HepG2 (cell line): Measurements from ENCODE around the gene FAM222A. TPM values are rescaled to one million over a fixed set of nuclear protein-coding genes. Genes with fewer than 3 reads are reported as not detected.

Experiments used
- FOXA3 ChIP-seq: IDR thresholded peaks from 2 replicates; pipeline ENCODE4 v1.6.1; 2016; ENCODE audit warnings: missing genetic modification reagents, missing compliant biosample characterization
- HIVEP1 ChIP-seq: sonication (generic); formaldehyde crosslinking; IDR thresholded peaks from 2 replicates; pipeline ENCODE4 v1.4.0; 2020; ENCODE audit warnings: mild to moderate bottlenecking, missing genetic modification reagents
- HMG20A ChIP-seq: IDR thresholded peaks from 2 replicates; pipeline ENCODE4 v1.6.1; 2016; ENCODE audit warnings: borderline replicate concordance
- HNF4A ChIP-seq: sonication (generic); formaldehyde crosslinking; IDR thresholded peaks from 2 replicates; pipeline ENCODE4 v1.4.0; 2020; ENCODE audit warnings: missing genetic modification reagents
- ISL2 ChIP-seq: sonication (generic); formaldehyde crosslinking; IDR thresholded peaks from 2 replicates; pipeline ENCODE4 v1.5.0; 2020; ENCODE audit warnings: missing genetic modification reagents
- JDP2 ChIP-seq: sonication (generic); formaldehyde crosslinking; IDR thresholded peaks from 2 replicates; pipeline ENCODE4 v1.8.1; 2022; ENCODE audit warnings: missing genetic modification reagents, borderline replicate concordance
- JUNB ChIP-seq: sonication (generic); formaldehyde crosslinking; IDR thresholded peaks from 2 replicates; pipeline ENCODE4 v1.8.0; 2022; ENCODE audit warnings: missing genetic modification reagents, mild to moderate bottlenecking, borderline replicate concordance
- MNT ChIP-seq: fragments of 450-650 bp; IDR thresholded peaks from 2 replicates; pipeline ENCODE4 v1.6.1; 2016
- PAX8 ChIP-seq: sonication (generic); formaldehyde crosslinking; IDR thresholded peaks from 2 replicates; pipeline ENCODE4 v1.8.0; 2022; ENCODE audit warnings: mild to moderate bottlenecking, missing genetic modification reagents, borderline replicate concordance
- PRDM15 ChIP-seq: sonication (generic); formaldehyde crosslinking; IDR thresholded peaks from 2 replicates; pipeline ENCODE4 v1.4.0; 2020; ENCODE audit warnings: missing genetic modification reagents
- RBAK ChIP-seq: sonication (generic); formaldehyde crosslinking; IDR thresholded peaks from 2 replicates; pipeline ENCODE4 v1.5.1; 2020; ENCODE audit warnings: mild to moderate bottlenecking, missing genetic modification reagents
- SIX4 ChIP-seq: sonication (generic); formaldehyde crosslinking; IDR thresholded peaks from 2 replicates; pipeline ENCODE4 v1.4.0; 2020; ENCODE audit warnings: missing genetic modification reagents
- THAP11 ChIP-seq: IDR thresholded peaks from 2 replicates; pipeline ENCODE4 v1.6.1; 2016; ENCODE audit warnings: missing biosample characterization, missing genetic modification reagents
- ZBTB1 ChIP-seq: sonication (generic); formaldehyde crosslinking; IDR thresholded peaks from 2 replicates; pipeline ENCODE4 v1.4.0; 2020; ENCODE audit warnings: missing genetic modification reagents, borderline replicate concordance
- ZC3H13 ChIP-seq: sonication (generic); formaldehyde crosslinking; IDR thresholded peaks from 2 replicates; pipeline ENCODE4 v1.8.1; 2023; ENCODE audit warnings: mild to moderate bottlenecking, missing genetic modification reagents, moderate library complexity
- ZFP41 ChIP-seq: sonication (generic); formaldehyde crosslinking; IDR thresholded peaks from 2 replicates; pipeline ENCODE4 v1.4.0; 2020; ENCODE audit warnings: mild to moderate bottlenecking, missing genetic modification reagents, borderline replicate concordance
- ZNF431 ChIP-seq: sonication (generic); formaldehyde crosslinking; IDR thresholded peaks from 2 replicates; pipeline ENCODE4 v1.9.0; 2022; ENCODE audit warnings: missing genetic modification reagents, low read depth, mild to moderate bottlenecking, borderline replicate concordance
- ZNF547 ChIP-seq: sonication (generic); formaldehyde crosslinking; IDR thresholded peaks from 2 replicates; pipeline ENCODE4 v1.5.1; 2020; ENCODE audit warnings: mild to moderate bottlenecking, missing genetic modification reagents
- ZNF746 ChIP-seq: sonication (generic); formaldehyde crosslinking; IDR thresholded peaks from 2 replicates; pipeline ENCODE4 v1.8.0; 2022; ENCODE audit warnings: mild to moderate bottlenecking, missing genetic modification reagents
- polyA plus RNA-seq, 8 experiments: library from polyadenylated mRNA; depleted of rRNA in 3 of 8; stranded (reverse) in 7 of 8; unstranded in 1 of 8; fragments of >200 nt; fragmentation: Illumina TruSeq in 4 of 8; extraction: Trizol in 4 of 8; gene quantifications; 2 replicates each; pipeline versions ENCODE4 v1.2.1 to v1.2.3, GENCODE V29; 2011 to 2016; ENCODE audit warnings: low read depth in 4 of 8, missing spikeins in 1 of 8, mixed read lengths in 1 of 8; ENCODE audit not compliant: insufficient read depth in 1 of 8
- total RNA-seq, 5 experiments: library from RNA; depleted of rRNA; stranded (reverse); fragments of >200 nt; fragmentation: Illumina TruSeq; extraction: Trizol; gene quantifications; 2 replicates each; pipeline ENCODE4 v1.2.3, GENCODE V29; 2016; ENCODE audit warnings: low read depth in 1 of 5
- TF ChIP-seq, protein P1 (sequence below): sonication (generic); formaldehyde crosslinking; IDR thresholded peaks from 2 replicates; pipeline ENCODE4 v1.9.0; 2022; ENCODE audit warnings: missing genetic modification reagents, mild to moderate bottlenecking, borderline replicate concordance
- TF ChIP-seq, protein P2 (sequence below): sonication (generic); formaldehyde crosslinking; IDR thresholded peaks from 2 replicates; pipeline ENCODE4 v1.4.0; 2020; ENCODE audit warnings: missing genetic modification reagents
- TF ChIP-seq, protein P3 (sequence below): sonication (generic); formaldehyde crosslinking; IDR thresholded peaks from 2 replicates; pipeline ENCODE4 v1.5.0; 2020; ENCODE audit warnings: mild to moderate bottlenecking, low read depth, missing genetic modification reagents, borderline replicate concordance

The FAM222A gene
- total and polyA plus RNA-seq, 2 of the 13 experiments (the other 11 are each of a cell fraction or from before 2014, with no cell fraction given): 2.7 to 9.6 TPM

GRCh38 chr12:109711596-109712461, 1.8 kb upstream of the FAM222A start (continued):
- TF ChIP-seq, protein P1, sequence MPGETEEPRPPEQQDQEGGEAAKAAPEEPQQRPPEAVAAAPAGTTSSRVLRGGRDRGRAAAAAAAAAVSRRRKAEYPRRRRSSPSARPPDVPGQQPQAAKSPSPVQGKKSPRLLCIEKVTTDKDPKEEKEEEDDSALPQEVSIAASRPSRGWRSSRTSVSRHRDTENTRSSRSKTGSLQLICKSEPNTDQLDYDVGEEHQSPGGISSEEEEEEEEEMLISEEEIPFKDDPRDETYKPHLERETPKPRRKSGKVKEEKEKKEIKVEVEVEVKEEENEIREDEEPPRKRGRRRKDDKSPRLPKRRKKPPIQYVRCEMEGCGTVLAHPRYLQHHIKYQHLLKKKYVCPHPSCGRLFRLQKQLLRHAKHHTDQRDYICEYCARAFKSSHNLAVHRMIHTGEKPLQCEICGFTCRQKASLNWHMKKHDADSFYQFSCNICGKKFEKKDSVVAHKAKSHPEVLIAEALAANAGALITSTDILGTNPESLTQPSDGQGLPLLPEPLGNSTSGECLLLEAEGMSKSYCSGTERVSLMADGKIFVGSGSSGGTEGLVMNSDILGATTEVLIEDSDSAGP (CRISPR knock-in tag): no peak; the same call in 1 of the 2 replicates
- no peak for TF ChIP-seq ZNF431
- no peak; the same call in 1 of the 2 replicates for TF ChIP-seq JDP2
- TF ChIP-seq FOXA3 (CRISPR knock-in tag): no peak
- no peak for TF ChIP-seq ZFP41 (CRISPR knock-in tag)
- TF ChIP-seq, protein P2, sequence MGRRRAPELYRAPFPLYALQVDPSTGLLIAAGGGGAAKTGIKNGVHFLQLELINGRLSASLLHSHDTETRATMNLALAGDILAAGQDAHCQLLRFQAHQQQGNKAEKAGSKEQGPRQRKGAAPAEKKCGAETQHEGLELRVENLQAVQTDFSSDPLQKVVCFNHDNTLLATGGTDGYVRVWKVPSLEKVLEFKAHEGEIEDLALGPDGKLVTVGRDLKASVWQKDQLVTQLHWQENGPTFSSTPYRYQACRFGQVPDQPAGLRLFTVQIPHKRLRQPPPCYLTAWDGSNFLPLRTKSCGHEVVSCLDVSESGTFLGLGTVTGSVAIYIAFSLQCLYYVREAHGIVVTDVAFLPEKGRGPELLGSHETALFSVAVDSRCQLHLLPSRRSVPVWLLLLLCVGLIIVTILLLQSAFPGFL (CRISPR knock-in tag): no peak
- no peak for TF ChIP-seq HIVEP1 (CRISPR knock-in tag)
- TF ChIP-seq ZNF746 (CRISPR knock-in tag): no peak
- no peak for TF ChIP-seq RBAK
- no peak for TF ChIP-seq MNT
- no peak for TF ChIP-seq ZBTB1
- no peak for TF ChIP-seq SIX4 (CRISPR knock-in tag)
- TF ChIP-seq ZNF547 (CRISPR knock-in tag): no peak
- TF ChIP-seq JUNB (CRISPR knock-in tag): no peak
- no peak for TF ChIP-seq PAX8 (CRISPR knock-in tag)
- TF ChIP-seq ZC3H13 (CRISPR knock-in tag): 0 out of 2 replicates have a peak, but pooled peaks have one; percentile 35
- TF ChIP-seq, protein P3, sequence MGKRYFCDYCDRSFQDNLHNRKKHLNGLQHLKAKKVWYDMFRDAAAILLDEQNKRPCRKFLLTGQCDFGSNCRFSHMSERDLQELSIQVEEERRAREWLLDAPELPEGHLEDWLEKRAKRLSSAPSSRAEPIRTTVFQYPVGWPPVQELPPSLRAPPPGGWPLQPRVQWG (CRISPR knock-in tag): no peak
- TF ChIP-seq PRDM15 (CRISPR knock-in tag): no peak
- TF ChIP-seq HMG20A: no peak; the same call in 1 of the 2 replicates
- TF ChIP-seq HNF4A (CRISPR knock-in tag): peak; percentile 78
- no peak for TF ChIP-seq ISL2 (CRISPR knock-in tag)
- peak; percentile 73 for TF ChIP-seq THAP11 (CRISPR knock-in tag)
